GM20431 (cell line): ENCODE results near the gene ARHGEF38.
"Not testable (repeated sequence)": the region's sequence is repeated elsewhere in the genome, so short reads cannot be mapped to it uniquely, and the experiment has no call there.

Experiments
- in situ Hi-C: fragments of 300-500 bp; cut with MseI, MboI; formaldehyde crosslinking; loops from one replicate; pipeline ENCODE4 v1.15.0; 2020; ENCODE audit warnings: low sequenced_read_pairs; ENCODE audit not compliant: unreplicated experiment

ARHGEF38 gene

GRCh38 chr4:105708181-105709080 is 156.0 kb downstream of the ARHGEF38 start, which contains the start of the genes GSTCD and INTS12:
TSS of gene GSTCD (plus strand) at chr4:105708784. CDS start at chr4:105717614, 8,830 bp downstream.
TSS of gene INTS12 (minus strand) at chr4:105708689. CDS start at chr4:105700005, 8,684 bp downstream.
- in situ Hi-C loops = loop anchor here (25.0 kb wide), 2 partner anchors 196 to 571 kb away; partner anchors contain the start of gene TET2

- in situ Hi-C loops = loop anchor here (25.0 kb wide), 2 partner anchors 197 to 572 kb away; partner anchors contain the start of gene TET2
Observed at GRCh38 chr4:105709081-105709450, 156.6 kb downstream of the ARHGEF38 start.

- in situ Hi-C loops = loop anchor here (25.0 kb wide), 2 partner anchors 198 to 573 kb away; partner anchors contain the start of gene TET2
Observed at GRCh38 chr4:105710012-105710600, 157.7 kb downstream of the ARHGEF38 start.

GRCh38 chr4:105710678-105711077 is 158.3 kb downstream of the ARHGEF38 start:
- in situ Hi-C loops = loop anchor here (25.0 kb wide), 2 partner anchors 198 to 573 kb away; partner anchors contain the start of gene TET2

- in situ Hi-C loops = loop anchor here (25.0 kb wide), 2 partner anchors 200 to 575 kb away; partner anchors contain the start of gene TET2
Observed at GRCh38 chr4:105712766-105713165, 160.3 kb downstream of the ARHGEF38 start.

GRCh38 chr4:105714071-105714521 is 161.7 kb downstream of the ARHGEF38 start:
- in situ Hi-C loops = loop anchor here (25.0 kb wide), 2 partner anchors 202 to 577 kb away; partner anchors contain the start of gene TET2

GRCh38 chr4:105714932-105715331 is 162.5 kb downstream of the ARHGEF38 start:
- in situ Hi-C loops = loop anchor here (25.0 kb wide), 2 partner anchors 203 to 578 kb away; partner anchors contain the start of gene TET2

GRCh38 chr4:105715692-105716278 is 163.4 kb downstream of the ARHGEF38 start:
- in situ Hi-C loops = loop anchor here (25.0 kb wide), 2 partner anchors 203 to 578 kb away; partner anchors contain the start of gene TET2

GRCh38 chr4:105719204-105719603 is 166.8 kb downstream of the ARHGEF38 start:
- in situ Hi-C loops = loop anchor here (25.0 kb wide), 2 partner anchors 207 to 582 kb away; partner anchors contain the start of gene TET2

- in situ Hi-C loops = no loop called here
Observed at GRCh38 chr4:105725623-105726022, 173.2 kb downstream of the ARHGEF38 start.

GRCh38 chr4:105729895-105730294 is 177.5 kb downstream of the ARHGEF38 start:
- in situ Hi-C loops = not testable (repeated sequence)
